Measurements from ENCODE around the gene BATF.

DNA sequence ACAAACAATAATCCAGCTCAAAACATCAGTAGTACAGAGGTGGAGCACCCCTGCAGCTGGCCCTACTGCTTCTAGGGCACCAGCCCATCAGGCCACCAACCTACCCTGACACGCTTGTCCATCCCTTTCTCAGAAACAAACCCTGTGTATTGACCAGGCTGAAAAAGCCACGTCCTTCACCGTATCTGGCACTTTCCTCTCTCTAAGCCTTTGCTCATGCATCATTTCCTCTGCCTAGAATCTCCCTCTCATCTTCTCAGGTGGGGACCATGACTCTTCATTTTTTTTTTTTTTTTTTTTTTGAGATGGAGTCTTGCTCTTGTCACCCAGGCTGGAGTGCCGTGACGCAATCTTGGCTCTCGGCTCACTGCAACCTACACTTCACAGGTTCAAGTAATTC lies 30.9 kb downstream of the BATF start:
- no peak for TF ChIP-seq SUZ12 (IDR thresholded peaks at IDR 0.05)
- no peak for TF ChIP-seq NFRKB (IDR thresholded peaks at IDR 0.05)
- no peak for TF ChIP-seq SP1 (IDR thresholded peaks at IDR 0.05)
- TF ChIP-seq TARDBP (IDR thresholded peaks at IDR 0.05) = no peak
- TF ChIP-seq, protein P1, sequence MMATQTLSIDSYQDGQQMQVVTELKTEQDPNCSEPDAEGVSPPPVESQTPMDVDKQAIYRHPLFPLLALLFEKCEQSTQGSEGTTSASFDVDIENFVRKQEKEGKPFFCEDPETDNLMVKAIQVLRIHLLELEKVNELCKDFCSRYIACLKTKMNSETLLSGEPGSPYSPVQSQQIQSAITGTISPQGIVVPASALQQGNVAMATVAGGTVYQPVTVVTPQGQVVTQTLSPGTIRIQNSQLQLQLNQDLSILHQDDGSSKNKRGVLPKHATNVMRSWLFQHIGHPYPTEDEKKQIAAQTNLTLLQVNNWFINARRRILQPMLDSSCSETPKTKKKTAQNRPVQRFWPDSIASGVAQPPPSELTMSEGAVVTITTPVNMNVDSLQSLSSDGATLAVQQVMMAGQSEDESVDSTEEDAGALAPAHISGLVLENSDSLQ (IDR thresholded peaks at IDR 0.05) = no peak
- no peak for TF ChIP-seq LEF1 (IDR thresholded peaks at IDR 0.05; ENCODE audit: borderline replicate concordance)
- no peak for TF ChIP-seq FOXM1 (IDR thresholded peaks at IDR 0.05; ENCODE audit: borderline replicate concordance)
- no peak for TF ChIP-seq FOXA1 (IDR thresholded peaks at IDR 0.05)

Data from HEK293T (cell line).